Neural progenitor cell (in vitro differentiated cells): Measurements from ENCODE around the gene SPTBN1. TPM values are rescaled to one million over a fixed set of nuclear protein-coding genes. Genes with fewer than 3 reads are reported as not detected.

Experiments
- DNase-seq: peaks from one replicate; pipeline ENCODE4 v3.0.0-alpha.2; 2016; ENCODE audit warnings: low spot score
- H2AFZ ChIP-seq: fragments of 200-600 bp; sonication (generic); replicated peaks from 2 replicates; pipeline ENCODE4 v1.6.1; 2016; ENCODE audit warnings: antibody characterized with exemption
- H3F3A ChIP-seq: fragments of 200-600 bp; sonication (generic); 2 replicates; pipeline ENCODE4 v1.6.1; 2016; ENCODE audit warnings: antibody characterized with exemption, low read depth
- H3K27ac ChIP-seq: fragments of 200-600 bp; sonication (generic); 2 replicates; pipeline ENCODE4 v1.5.1; 2016; ENCODE audit warnings: mild to moderate bottlenecking
- H3K27me3 ChIP-seq: fragments of 200-600 bp; sonication (generic); 2 replicates; pipeline ENCODE4 v1.6.1; 2016; ENCODE audit warnings: mild to moderate bottlenecking, moderate library complexity
- H3K36me3 ChIP-seq: fragments of 200-600 bp; sonication (generic); 2 replicates; pipeline ENCODE4 v1.5.1; 2016
- H3K4me1 ChIP-seq: fragments of 200-600 bp; sonication (generic); 2 replicates; pipeline ENCODE4 v1.6.1; 2016; ENCODE audit warnings: mixed run types
- H3K4me2 ChIP-seq: fragments of 200-600 bp; sonication (generic); 2 replicates; pipeline ENCODE4 v1.6.1; 2016
- H3K4me3 ChIP-seq: fragments of 200-600 bp; sonication (generic); 2 replicates; pipeline ENCODE4 v1.5.1; 2016
- H3K79me2 ChIP-seq: fragments of 200-600 bp; sonication (generic); 2 replicates; pipeline ENCODE4 v1.6.1; 2016; ENCODE audit warnings: low read depth
- H3K9ac ChIP-seq: fragments of 200-600 bp; sonication (generic); 2 replicates; pipeline ENCODE4 v1.6.1; 2016
- H3K9me3 ChIP-seq: fragments of 200-600 bp; sonication (generic); 2 replicates; pipeline ENCODE4 v1.5.1; 2016; ENCODE audit warnings: low read depth
- H4K20me1 ChIP-seq: fragments of 200-600 bp; sonication (generic); 2 replicates; pipeline ENCODE4 v1.6.1; 2016; ENCODE audit warnings: low read depth
- H3K27ac Mint-ChIP-seq: 3 replicates; pipeline ENCODE4 v1.8.0; 2021; ENCODE audit warnings: mixed read lengths
- H3K27me3 Mint-ChIP-seq: 2 replicates; pipeline ENCODE4 v1.8.0; 2022; ENCODE audit warnings: low read depth, mild to moderate bottlenecking, inconsistent platforms, moderate library complexity, mixed read lengths; ENCODE audit not compliant: insufficient read depth
- H3K36me3 Mint-ChIP-seq: 3 replicates; pipeline ENCODE4 v1.8.0; 2021; ENCODE audit warnings: mixed read lengths
- H3K4me1 Mint-ChIP-seq: 3 replicates; pipeline ENCODE4 v1.8.0; 2021; ENCODE audit warnings: mixed read lengths
- H3K4me3 Mint-ChIP-seq: 3 replicates; pipeline ENCODE4 v1.8.0; 2021; ENCODE audit warnings: mild to moderate bottlenecking, moderate library complexity, mixed read lengths
- H3K9me3 Mint-ChIP-seq: 3 replicates; pipeline ENCODE4 v1.8.0; 2020; ENCODE audit warnings: mixed read lengths
- EZH2 ChIP-seq: fragments of 200-600 bp; sonication (generic); IDR thresholded peaks from 2 replicates; pipeline ENCODE4 v1.6.1; 2017; ENCODE audit warnings: antibody characterized with exemption, mild to moderate bottlenecking, moderate library complexity
- EZH2phosphoT487 ChIP-seq: fragments of 200-600 bp; sonication (generic); IDR thresholded peaks from 2 replicates; pipeline ENCODE4 v1.6.1; 2017; ENCODE audit warnings: antibody characterized with exemption
- total RNA-seq: library from RNA; depleted of rRNA; stranded (reverse); fragments of >200 nt; gene quantifications from 2 replicates; pipeline ENCODE4 v1.2.3, GENCODE V29; 2015; ENCODE audit warnings: low replicate concordance
- TF ChIP-seq, protein P1 (sequence below): fragments of 200-600 bp; sonication (generic); IDR thresholded peaks from 2 replicates; pipeline ENCODE4 v1.5.1; 2017; ENCODE audit warnings: antibody characterized with exemption, mild to moderate bottlenecking

The SPTBN1 gene
- total RNA-seq, 1 donor from 2014 or later: 94.2 TPM

DNA sequence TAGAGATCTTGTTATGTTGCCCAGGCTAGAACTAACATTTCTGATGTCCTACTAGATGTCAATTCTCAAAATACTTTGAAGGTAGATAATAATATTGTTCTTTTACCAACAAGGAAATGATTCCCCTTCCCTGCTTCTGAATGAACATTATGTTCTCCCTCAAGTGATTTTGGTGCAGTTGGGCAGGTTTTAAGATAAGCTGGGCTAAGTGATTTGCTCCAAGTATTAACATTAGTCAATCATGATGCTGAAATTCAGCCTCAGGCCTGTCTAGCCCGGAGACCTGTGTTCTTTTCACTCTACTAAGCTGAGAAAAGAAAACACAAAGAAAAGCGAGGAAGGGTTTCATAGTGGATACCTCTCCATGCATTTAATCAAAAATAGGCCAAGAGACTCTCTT is 38.5 kb upstream of the SPTBN1 start:
- Mint-ChIP-seq H3K36me3 (no peaks in the 10 kb centered on the region), H3K27ac (no peak overlapping the region), H3K4me3 (no peak overlapping the region), H3K27me3 (peaks cover 3% of the 10 kb centered on the region), H3K4me1 (peaks cover 9% of the 10 kb centered on the region), H3K9me3 (no peaks in the 10 kb centered on the region)
- Histone ChIP-seq H2AFZ (no peak overlapping the region), H3K27me3 (no peaks in the 10 kb centered on the region), H3K9me3 (no peaks in the 10 kb centered on the region), H4K20me1 (no peaks in the 10 kb centered on the region), H3K27ac (no peak overlapping the region), H3K9ac (no peak overlapping the region), H3K4me2 (no peak overlapping the region), H3K4me1 (no peaks in the 10 kb centered on the region), H3K79me2 (no peaks in the 10 kb centered on the region), H3K4me3 (no peak overlapping the region), H3K36me3 (no peaks in the 10 kb centered on the region), H3F3A (no peaks in the 10 kb centered on the region)
- no peak for DNase-seq
- TF ChIP-seq EZH2phosphoT487: no peak
- no peak for TF ChIP-seq EZH2
- TF ChIP-seq, protein P1, sequence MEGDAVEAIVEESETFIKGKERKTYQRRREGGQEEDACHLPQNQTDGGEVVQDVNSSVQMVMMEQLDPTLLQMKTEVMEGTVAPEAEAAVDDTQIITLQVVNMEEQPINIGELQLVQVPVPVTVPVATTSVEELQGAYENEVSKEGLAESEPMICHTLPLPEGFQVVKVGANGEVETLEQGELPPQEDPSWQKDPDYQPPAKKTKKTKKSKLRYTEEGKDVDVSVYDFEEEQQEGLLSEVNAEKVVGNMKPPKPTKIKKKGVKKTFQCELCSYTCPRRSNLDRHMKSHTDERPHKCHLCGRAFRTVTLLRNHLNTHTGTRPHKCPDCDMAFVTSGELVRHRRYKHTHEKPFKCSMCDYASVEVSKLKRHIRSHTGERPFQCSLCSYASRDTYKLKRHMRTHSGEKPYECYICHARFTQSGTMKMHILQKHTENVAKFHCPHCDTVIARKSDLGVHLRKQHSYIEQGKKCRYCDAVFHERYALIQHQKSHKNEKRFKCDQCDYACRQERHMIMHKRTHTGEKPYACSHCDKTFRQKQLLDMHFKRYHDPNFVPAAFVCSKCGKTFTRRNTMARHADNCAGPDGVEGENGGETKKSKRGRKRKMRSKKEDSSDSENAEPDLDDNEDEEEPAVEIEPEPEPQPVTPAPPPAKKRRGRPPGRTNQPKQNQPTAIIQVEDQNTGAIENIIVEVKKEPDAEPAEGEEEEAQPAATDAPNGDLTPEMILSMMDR: no peak

DNA sequence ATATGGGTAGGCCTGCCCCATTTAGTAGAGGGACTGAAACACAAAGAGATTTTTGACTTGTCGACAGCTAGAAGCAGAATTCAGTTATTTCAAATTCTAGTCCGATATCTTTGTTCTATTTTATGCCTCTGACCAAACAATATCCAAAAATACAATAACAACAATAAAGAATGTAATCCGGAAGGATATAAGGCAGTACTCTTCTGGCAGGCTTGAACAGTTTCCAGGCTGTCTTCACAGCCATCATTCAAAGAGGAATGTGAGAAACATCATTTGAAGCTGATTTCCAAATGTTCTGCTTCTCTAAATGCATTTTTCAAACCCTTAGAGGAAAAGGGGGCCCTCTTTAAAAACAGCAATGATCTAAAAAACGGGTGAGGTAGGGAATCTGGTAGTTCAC is 36.7 kb upstream of the SPTBN1 start:
- H3K79me2 ChIP-seq: no peaks in the 10 kb centered on the region
- H3K27me3 ChIP-seq: no peaks in the 10 kb centered on the region
- DNase-seq: no peak
- H3K4me2 ChIP-seq: no peak overlapping the region
- no peaks in the 10 kb centered on the region for H3K36me3 Mint-ChIP-seq
- H3K9me3 Mint-ChIP-seq: peaks cover 3% of the 10 kb centered on the region
- no peak overlapping the region for H3K9ac ChIP-seq
- no peaks in the 10 kb centered on the region for H3K36me3 ChIP-seq
- H3K4me3 ChIP-seq: no peak overlapping the region
- TF ChIP-seq EZH2phosphoT487 (no peak), EZH2 (no peak)
- TF ChIP-seq, protein P1: no peak
- H3K9me3 ChIP-seq: no peaks in the 10 kb centered on the region
- H3K4me3 Mint-ChIP-seq: no peak overlapping the region
- H3K27me3 Mint-ChIP-seq: peaks cover 3% of the 10 kb centered on the region
- no peaks in the 10 kb centered on the region for H3K4me1 ChIP-seq
- no peak overlapping the region for H3K27ac Mint-ChIP-seq
- H3K4me1 Mint-ChIP-seq: peaks cover 9% of the 10 kb centered on the region
- no peaks in the 10 kb centered on the region for H4K20me1 ChIP-seq
- H2AFZ ChIP-seq: no peak overlapping the region
- H3F3A ChIP-seq: no peaks in the 10 kb centered on the region
- H3K27ac ChIP-seq: no peak overlapping the region

DNA sequence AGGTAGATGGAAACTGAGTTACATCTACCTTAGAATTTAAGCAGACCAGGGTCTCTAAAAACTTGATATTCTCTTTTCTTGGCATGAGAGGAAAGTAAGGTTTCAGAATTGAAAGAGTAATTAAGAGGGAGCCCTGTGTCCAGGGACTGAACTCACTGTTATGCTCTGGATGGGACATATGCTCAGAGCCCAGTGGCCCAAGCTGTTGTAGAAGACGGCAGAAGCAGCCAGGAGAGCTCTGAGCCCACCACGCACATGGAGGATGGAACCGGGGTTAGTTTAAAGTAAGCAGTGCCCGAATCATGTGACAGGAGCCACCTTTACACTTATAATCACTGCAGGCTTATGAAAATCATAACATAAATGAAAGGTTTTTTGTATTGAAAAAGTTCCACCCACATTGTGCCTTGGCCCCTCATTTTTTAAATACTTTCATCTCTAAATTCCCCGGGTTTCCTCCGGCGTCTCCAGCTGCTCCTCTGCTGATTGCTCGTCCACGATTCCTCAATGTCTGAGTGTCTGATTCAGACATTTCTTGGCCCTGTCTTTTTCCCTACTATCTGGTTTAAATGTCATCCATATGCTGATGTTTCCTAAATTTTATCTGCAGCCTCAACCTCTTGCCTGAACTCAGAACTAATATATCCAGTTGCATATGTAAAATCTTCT is 36.1 kb upstream of the SPTBN1 start:
- Mint-ChIP-seq H3K27me3 (peaks cover 3% of the 10 kb centered on the region), H3K4me3 (no peak overlapping the region), H3K9me3 (peaks cover 3% of the 10 kb centered on the region), H3K36me3 (no peaks in the 10 kb centered on the region), H3K4me1 (peaks cover 9% of the 10 kb centered on the region), H3K27ac (no peak overlapping the region)
- no peaks in the 10 kb centered on the region for H3K27me3 ChIP-seq
- TF ChIP-seq EZH2phosphoT487 (no peak), EZH2 (no peak)
- TF ChIP-seq, protein P1: no peak
- H3K4me1 ChIP-seq: no peaks in the 10 kb centered on the region
- no peak overlapping the region for H3K27ac ChIP-seq
- no peak overlapping the region for H3K4me3 ChIP-seq
- no peaks in the 10 kb centered on the region for H3K36me3 ChIP-seq
- no peak overlapping the region for H3K4me2 ChIP-seq
- no peaks in the 10 kb centered on the region for H3K79me2 ChIP-seq
- H3K9me3 ChIP-seq: no peaks in the 10 kb centered on the region
- no peaks in the 10 kb centered on the region for H3F3A ChIP-seq
- no peaks in the 10 kb centered on the region for H4K20me1 ChIP-seq
- no peak overlapping the region for H2AFZ ChIP-seq
- H3K9ac ChIP-seq: no peak overlapping the region
- no peak for DNase-seq
